ENCODE data around the gene ASTN2. TPM values are rescaled to one million over a fixed set of nuclear protein-coding genes. Genes with fewer than 3 reads are reported as not detected.

ASTN2 gene
- total and polyA plus RNA-seq, 4 donors, result 0.57 to 2.9 (median 1.4) TPM

GRCh38 chr9:116391306-116391900 lies 1023.5 kb downstream of the ASTN2 start (continued):
- TF ChIP-seq, protein P1, sequence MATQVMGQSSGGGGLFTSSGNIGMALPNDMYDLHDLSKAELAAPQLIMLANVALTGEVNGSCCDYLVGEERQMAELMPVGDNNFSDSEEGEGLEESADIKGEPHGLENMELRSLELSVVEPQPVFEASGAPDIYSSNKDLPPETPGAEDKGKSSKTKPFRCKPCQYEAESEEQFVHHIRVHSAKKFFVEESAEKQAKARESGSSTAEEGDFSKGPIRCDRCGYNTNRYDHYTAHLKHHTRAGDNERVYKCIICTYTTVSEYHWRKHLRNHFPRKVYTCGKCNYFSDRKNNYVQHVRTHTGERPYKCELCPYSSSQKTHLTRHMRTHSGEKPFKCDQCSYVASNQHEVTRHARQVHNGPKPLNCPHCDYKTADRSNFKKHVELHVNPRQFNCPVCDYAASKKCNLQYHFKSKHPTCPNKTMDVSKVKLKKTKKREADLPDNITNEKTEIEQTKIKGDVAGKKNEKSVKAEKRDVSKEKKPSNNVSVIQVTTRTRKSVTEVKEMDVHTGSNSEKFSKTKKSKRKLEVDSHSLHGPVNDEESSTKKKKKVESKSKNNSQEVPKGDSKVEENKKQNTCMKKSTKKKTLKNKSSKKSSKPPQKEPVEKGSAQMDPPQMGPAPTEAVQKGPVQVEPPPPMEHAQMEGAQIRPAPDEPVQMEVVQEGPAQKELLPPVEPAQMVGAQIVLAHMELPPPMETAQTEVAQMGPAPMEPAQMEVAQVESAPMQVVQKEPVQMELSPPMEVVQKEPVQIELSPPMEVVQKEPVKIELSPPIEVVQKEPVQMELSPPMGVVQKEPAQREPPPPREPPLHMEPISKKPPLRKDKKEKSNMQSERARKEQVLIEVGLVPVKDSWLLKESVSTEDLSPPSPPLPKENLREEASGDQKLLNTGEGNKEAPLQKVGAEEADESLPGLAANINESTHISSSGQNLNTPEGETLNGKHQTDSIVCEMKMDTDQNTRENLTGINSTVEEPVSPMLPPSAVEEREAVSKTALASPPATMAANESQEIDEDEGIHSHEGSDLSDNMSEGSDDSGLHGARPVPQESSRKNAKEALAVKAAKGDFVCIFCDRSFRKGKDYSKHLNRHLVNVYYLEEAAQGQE (IDR thresholded peaks at IDR 0.05), result no peak
- no peak for TF ChIP-seq RAD21 (IDR thresholded peaks at IDR 0.05)
- TF ChIP-seq, protein P2, sequence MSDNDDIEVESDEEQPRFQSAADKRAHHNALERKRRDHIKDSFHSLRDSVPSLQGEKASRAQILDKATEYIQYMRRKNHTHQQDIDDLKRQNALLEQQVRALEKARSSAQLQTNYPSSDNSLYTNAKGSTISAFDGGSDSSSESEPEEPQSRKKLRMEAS (IDR thresholded peaks at IDR 0.05), result no peak

DNA sequence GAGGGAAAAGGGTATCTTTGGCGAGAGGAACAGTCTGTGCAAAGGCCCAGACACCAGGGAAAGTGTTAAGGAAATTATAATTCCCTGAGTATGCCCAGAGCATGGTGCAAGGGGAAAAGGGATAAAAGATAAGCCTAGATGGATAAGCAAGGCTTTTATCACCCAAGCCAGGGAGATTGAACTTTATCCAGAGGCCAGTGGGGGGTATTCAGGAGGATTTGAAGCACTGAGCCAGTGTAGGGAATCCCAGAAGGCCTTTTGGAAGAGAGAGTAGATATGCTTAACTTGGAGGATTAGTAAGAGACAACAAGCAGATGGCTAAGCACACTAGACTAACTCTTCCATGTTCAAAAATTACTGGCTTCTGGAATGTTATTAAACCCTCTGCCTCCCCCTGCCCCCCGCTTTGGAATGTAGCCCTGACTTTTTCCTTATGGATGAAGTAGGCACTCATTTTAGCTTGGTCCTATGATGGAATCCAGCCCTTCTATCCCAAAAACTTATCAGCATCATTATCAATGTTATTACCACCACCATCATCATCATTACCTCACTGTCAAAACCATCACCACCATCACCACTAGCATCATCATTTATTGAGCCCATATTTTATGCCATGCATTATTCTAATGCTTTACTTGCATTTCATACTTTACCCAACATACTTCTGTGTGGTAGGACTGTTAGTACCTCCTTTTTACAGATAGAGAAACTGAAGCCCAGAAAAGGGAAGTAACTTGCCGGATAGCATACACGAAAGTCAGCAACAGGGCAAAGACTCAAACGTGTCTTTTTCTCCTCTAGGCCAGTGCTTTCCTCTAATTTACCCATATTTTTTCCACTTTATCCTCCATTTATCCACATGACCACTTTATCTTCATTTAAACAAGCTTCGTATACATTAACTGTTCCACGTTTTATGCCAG lies 1024.3 kb downstream of the ASTN2 start:
- WGBS, result 88% methylated on average over 7 of the region's 7 CpGs
- no peaks in the 10 kb centered on the region for H3K36me3 ChIP-seq (ENCODE audit: control insufficient read depth in 4 of 4, insufficient read depth in 3 of 4, low read depth in 1 of 4, low read length in 3 of 4)
- DNase-seq (ENCODE audit: low spot score), result no peak
- no peaks in the 10 kb centered on the region for H3K9me3 ChIP-seq (ENCODE audit: control insufficient read depth in 4 of 4, low read length in 3 of 4)
- H3K9ac ChIP-seq (ENCODE audit: low read depth in 1 of 2, low read length in 2 of 2), result no peak overlapping the region
- no peak overlapping the region for H3K4me3 ChIP-seq (ENCODE audit: low read depth in 1 of 3, low read length in 3 of 3)
- no peak for TF ChIP-seq RAD21 (IDR thresholded peaks at IDR 0.05)
- TF ChIP-seq FOXA2 (IDR thresholded peaks at IDR 0.05), result no peak
- no peak for TF ChIP-seq FOXA1 (IDR thresholded peaks at IDR 0.05)
- TF ChIP-seq, protein P3, sequence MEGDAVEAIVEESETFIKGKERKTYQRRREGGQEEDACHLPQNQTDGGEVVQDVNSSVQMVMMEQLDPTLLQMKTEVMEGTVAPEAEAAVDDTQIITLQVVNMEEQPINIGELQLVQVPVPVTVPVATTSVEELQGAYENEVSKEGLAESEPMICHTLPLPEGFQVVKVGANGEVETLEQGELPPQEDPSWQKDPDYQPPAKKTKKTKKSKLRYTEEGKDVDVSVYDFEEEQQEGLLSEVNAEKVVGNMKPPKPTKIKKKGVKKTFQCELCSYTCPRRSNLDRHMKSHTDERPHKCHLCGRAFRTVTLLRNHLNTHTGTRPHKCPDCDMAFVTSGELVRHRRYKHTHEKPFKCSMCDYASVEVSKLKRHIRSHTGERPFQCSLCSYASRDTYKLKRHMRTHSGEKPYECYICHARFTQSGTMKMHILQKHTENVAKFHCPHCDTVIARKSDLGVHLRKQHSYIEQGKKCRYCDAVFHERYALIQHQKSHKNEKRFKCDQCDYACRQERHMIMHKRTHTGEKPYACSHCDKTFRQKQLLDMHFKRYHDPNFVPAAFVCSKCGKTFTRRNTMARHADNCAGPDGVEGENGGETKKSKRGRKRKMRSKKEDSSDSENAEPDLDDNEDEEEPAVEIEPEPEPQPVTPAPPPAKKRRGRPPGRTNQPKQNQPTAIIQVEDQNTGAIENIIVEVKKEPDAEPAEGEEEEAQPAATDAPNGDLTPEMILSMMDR (IDR thresholded peaks at IDR 0.05; ENCODE audit: low read depth, low read length, missing input control), result no peak
- TF ChIP-seq TAF1 (conservative IDR thresholded peaks at IDR 0.05), result no peak
- no peak for TF ChIP-seq EGR1 (IDR thresholded peaks at IDR 0.05; ENCODE audit: low read depth in 2 of 2)
- TF ChIP-seq, protein P2 (IDR thresholded peaks at IDR 0.05), result no peak
- TF ChIP-seq RXRA (IDR thresholded peaks at IDR 0.05), result no peak
- TF ChIP-seq, protein P4, sequence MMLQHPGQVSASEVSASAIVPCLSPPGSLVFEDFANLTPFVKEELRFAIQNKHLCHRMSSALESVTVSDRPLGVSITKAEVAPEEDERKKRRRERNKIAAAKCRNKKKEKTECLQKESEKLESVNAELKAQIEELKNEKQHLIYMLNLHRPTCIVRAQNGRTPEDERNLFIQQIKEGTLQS (IDR thresholded peaks at IDR 0.05), result no peak
- TF ChIP-seq, protein P1 (IDR thresholded peaks at IDR 0.05), result no peak
- no peak for TF ChIP-seq ZBTB33 (IDR thresholded peaks at IDR 0.05)
- no peak for TF ChIP-seq GABPA (IDR thresholded peaks at IDR 0.05 in 1 of 2, conservative IDR thresholded peaks at IDR 0.05 in 1 of 2)
- no peak for TF ChIP-seq YY1 (IDR thresholded peaks at IDR 0.05)
- no peak for TF ChIP-seq JUND (IDR thresholded peaks at IDR 0.05)
- TF ChIP-seq HNF4G (IDR thresholded peaks at IDR 0.05), result no peak
- H3K27me3 ChIP-seq (ENCODE audit: control insufficient read depth in 4 of 4, insufficient read depth in 4 of 4, low read length in 3 of 4), result no peaks in the 10 kb centered on the region
- H3K27ac ChIP-seq (ENCODE audit: low read depth in 1 of 2, low read length in 2 of 2), result no peak overlapping the region
- no peaks in the 10 kb centered on the region for H3K4me1 ChIP-seq (ENCODE audit: control insufficient read depth in 4 of 4, insufficient read depth in 4 of 4, low read length in 3 of 4)

Measured in liver (tissue), 9 donors.